Panc1 (cell line): ENCODE results near the gene POGK. TPM values are rescaled to one million over a fixed set of nuclear protein-coding genes. Genes with fewer than 3 reads are reported as not detected.

ENCODE experiments used
- ATAC-seq: fragments of 200-7000 bp; cut with Tn5 transposase; 2 replicates; pipeline ENCODE4 v1.9.1; 2020; ENCODE audit warnings: mild to moderate bottlenecking, moderate library complexity
- BruUV-seq: library from RNA; stranded (reverse); fragments of 400-500 nt; replicated peaks from 2 replicates; lab custom pipeline; 2021; lab: Mats Ljungman, UMichigan
- CTCF ChIA-PET: fragments of 300-600 bp; sonication (Branson Sonifier 250); formaldehyde crosslinking; loops from one replicate; lab custom pipeline; 2022; ENCODE audit warnings: antibody characterized with exemption; lab: Charles Lee
- POLR2A ChIA-PET: fragments of 300-600 bp; sonication (Branson Sonifier 250); formaldehyde crosslinking; loops from one replicate; lab custom pipeline; 2022; ENCODE audit warnings: antibody characterized with exemption; lab: Charles Lee
- DNase-seq: peaks from one replicate; pipeline ENCODE4 v3.0.0-alpha.2; 2010; ENCODE audit warnings: low read depth, low spot score
- H3K27ac ChIP-seq: 2 replicates; pipeline ENCODE4 v1.5.1; 2011; ENCODE audit warnings: mild to moderate bottlenecking, low read length, inconsistent platforms
- H3K27me3 ChIP-seq: fragments of 200-500 bp; sonication (Bioruptor generic); 2 replicates; pipeline ENCODE4 v1.6.0; 2014; ENCODE audit warnings: low read length, inconsistent platforms; ENCODE audit not compliant: control insufficient read depth, insufficient read depth
- H3K36me3 ChIP-seq: fragments of 200-500 bp; sonication (Bioruptor generic); 2 replicates; pipeline ENCODE4 v1.5.1; 2014; ENCODE audit warnings: inconsistent platforms, mild to moderate bottlenecking, low read length, moderate library complexity; ENCODE audit not compliant: control insufficient read depth, insufficient read depth
- H3K4me1 ChIP-seq: 2 replicates; pipeline ENCODE4 v1.5.1; 2011; ENCODE audit warnings: inconsistent platforms, mild to moderate bottlenecking, low read length, moderate library complexity; ENCODE audit not compliant: control insufficient read depth, insufficient read depth
- H3K4me3 ChIP-seq, 2 experiments: 2 replicates each; pipeline ENCODE4 v1.5.1; 2011 to 2012; ENCODE audit warnings: low read depth in 2 of 2, low read length in 2 of 2, mild to moderate bottlenecking in 2 of 2, inconsistent platforms in 1 of 2, moderate library complexity in 1 of 2
- H3K9me3 ChIP-seq: fragments of 200-500 bp; sonication (Bioruptor generic); 2 replicates; pipeline ENCODE4 v1.5.1; 2014; ENCODE audit warnings: low read depth, mild to moderate bottlenecking, inconsistent platforms, low read length, moderate library complexity; ENCODE audit not compliant: control insufficient read depth, insufficient read depth
- POLR2AphosphoS5 ChIP-seq: IDR thresholded peaks from 2 replicates; pipeline ENCODE4 v1.6.1; 2012; ENCODE audit warnings: mild to moderate bottlenecking, low read depth, low read length, moderate library complexity
- SIN3A ChIP-seq: IDR thresholded peaks from 2 replicates; pipeline ENCODE4 v1.6.1; 2012; ENCODE audit warnings: low read depth, mild to moderate bottlenecking, low read length, moderate library complexity, borderline replicate concordance; ENCODE audit not compliant: insufficient read depth
- TCF7L2 ChIP-seq: IDR thresholded peaks from 2 replicates; pipeline ENCODE4 v1.6.1; 2011; ENCODE audit warnings: mild to moderate bottlenecking, low read depth, low read length, inconsistent platforms
- in situ Hi-C: cut with HindIII; loops from 2 replicates; pipeline ENCODE4 v1.10.0; 2016; ENCODE audit warnings: low sequenced_read_pairs, low pct_unique_long_range_greater_than_20kb
- intact Hi-C: fragments of 100-400 bp; cut with micrococcal nuclease; formaldehyde crosslinking; loops from one replicate; pipeline ENCODE4 v1.10.0; 2022; ENCODE audit not compliant: unreplicated experiment
- total RNA-seq: library from RNA; stranded (reverse); gene quantifications from one replicate; pipeline ENCODE4 v1.2.1, GENCODE V29; 2021; ENCODE audit not compliant: unreplicated experiment
- TF ChIP-seq, protein P1 (sequence below), 2 experiments: IDR thresholded peaks; 2 replicates each; pipeline ENCODE4 v1.6.1; 2011 to 2012; ENCODE audit warnings: low read depth in 2 of 2, control low read depth in 1 of 2, low read length in 1 of 2, mild to moderate bottlenecking in 1 of 2, moderate library complexity in 1 of 2; ENCODE audit not compliant: insufficient read depth in 1 of 2
- TF ChIP-seq, protein P2 (sequence below): fragments of 450-650 bp; IDR thresholded peaks from 2 replicates; pipeline ENCODE4 v1.5.1; 2017; ENCODE audit warnings: mild to moderate bottlenecking

The POGK gene
- total RNA-seq, 1 experiment from 2014 or later = 49.5 TPM

DNA sequence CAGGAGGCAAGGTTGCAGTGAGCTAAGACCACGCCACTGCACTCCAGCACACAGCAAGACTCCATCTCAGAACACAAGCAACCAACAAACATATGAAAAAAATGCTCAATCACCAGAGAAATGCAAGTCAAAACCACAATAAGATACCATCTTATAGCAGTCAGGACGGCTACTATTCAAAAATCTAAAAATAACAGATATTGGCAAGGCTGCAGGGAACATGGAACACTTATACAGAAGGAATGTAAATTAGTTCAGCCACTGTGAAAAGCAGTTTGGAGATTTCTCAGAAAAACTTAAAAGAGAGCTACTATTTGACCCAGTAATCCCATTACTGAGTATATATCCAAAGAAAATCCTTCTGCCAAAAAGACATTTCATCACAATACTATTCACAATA lies 27.6 kb upstream of the POGK start:
- no peak overlapping the region for H3K4me3 ChIP-seq
- no peaks in the 10 kb centered on the region for H3K27me3 ChIP-seq
- no peak overlapping the region for H3K27ac ChIP-seq
- no peak for TF ChIP-seq SIN3A
- TF ChIP-seq, protein P1, sequence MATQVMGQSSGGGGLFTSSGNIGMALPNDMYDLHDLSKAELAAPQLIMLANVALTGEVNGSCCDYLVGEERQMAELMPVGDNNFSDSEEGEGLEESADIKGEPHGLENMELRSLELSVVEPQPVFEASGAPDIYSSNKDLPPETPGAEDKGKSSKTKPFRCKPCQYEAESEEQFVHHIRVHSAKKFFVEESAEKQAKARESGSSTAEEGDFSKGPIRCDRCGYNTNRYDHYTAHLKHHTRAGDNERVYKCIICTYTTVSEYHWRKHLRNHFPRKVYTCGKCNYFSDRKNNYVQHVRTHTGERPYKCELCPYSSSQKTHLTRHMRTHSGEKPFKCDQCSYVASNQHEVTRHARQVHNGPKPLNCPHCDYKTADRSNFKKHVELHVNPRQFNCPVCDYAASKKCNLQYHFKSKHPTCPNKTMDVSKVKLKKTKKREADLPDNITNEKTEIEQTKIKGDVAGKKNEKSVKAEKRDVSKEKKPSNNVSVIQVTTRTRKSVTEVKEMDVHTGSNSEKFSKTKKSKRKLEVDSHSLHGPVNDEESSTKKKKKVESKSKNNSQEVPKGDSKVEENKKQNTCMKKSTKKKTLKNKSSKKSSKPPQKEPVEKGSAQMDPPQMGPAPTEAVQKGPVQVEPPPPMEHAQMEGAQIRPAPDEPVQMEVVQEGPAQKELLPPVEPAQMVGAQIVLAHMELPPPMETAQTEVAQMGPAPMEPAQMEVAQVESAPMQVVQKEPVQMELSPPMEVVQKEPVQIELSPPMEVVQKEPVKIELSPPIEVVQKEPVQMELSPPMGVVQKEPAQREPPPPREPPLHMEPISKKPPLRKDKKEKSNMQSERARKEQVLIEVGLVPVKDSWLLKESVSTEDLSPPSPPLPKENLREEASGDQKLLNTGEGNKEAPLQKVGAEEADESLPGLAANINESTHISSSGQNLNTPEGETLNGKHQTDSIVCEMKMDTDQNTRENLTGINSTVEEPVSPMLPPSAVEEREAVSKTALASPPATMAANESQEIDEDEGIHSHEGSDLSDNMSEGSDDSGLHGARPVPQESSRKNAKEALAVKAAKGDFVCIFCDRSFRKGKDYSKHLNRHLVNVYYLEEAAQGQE (IDR thresholded peaks at IDR 0.05; ENCODE audit: insufficient read depth in 1 of 2, low read depth in 2 of 2, low read length in 1 of 2) = no peak
- TF ChIP-seq POLR2AphosphoS5 = no peak
- TF ChIP-seq, protein P2, sequence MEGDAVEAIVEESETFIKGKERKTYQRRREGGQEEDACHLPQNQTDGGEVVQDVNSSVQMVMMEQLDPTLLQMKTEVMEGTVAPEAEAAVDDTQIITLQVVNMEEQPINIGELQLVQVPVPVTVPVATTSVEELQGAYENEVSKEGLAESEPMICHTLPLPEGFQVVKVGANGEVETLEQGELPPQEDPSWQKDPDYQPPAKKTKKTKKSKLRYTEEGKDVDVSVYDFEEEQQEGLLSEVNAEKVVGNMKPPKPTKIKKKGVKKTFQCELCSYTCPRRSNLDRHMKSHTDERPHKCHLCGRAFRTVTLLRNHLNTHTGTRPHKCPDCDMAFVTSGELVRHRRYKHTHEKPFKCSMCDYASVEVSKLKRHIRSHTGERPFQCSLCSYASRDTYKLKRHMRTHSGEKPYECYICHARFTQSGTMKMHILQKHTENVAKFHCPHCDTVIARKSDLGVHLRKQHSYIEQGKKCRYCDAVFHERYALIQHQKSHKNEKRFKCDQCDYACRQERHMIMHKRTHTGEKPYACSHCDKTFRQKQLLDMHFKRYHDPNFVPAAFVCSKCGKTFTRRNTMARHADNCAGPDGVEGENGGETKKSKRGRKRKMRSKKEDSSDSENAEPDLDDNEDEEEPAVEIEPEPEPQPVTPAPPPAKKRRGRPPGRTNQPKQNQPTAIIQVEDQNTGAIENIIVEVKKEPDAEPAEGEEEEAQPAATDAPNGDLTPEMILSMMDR = no peak
- TF ChIP-seq TCF7L2 = no peak
- intact Hi-C loops = no loop called here
- ATAC-seq (no peak), DNase-seq (no peak)
- no peaks in the 10 kb centered on the region for H3K9me3 ChIP-seq
- H3K36me3 ChIP-seq = no peaks in the 10 kb centered on the region
- BruUV-seq = no TSS peak
- POLR2A ChIA-PET = no interaction called here
- CTCF ChIA-PET = no interaction called here
- no peaks in the 10 kb centered on the region for H3K4me1 ChIP-seq
- in situ Hi-C loops = no loop called here

DNA sequence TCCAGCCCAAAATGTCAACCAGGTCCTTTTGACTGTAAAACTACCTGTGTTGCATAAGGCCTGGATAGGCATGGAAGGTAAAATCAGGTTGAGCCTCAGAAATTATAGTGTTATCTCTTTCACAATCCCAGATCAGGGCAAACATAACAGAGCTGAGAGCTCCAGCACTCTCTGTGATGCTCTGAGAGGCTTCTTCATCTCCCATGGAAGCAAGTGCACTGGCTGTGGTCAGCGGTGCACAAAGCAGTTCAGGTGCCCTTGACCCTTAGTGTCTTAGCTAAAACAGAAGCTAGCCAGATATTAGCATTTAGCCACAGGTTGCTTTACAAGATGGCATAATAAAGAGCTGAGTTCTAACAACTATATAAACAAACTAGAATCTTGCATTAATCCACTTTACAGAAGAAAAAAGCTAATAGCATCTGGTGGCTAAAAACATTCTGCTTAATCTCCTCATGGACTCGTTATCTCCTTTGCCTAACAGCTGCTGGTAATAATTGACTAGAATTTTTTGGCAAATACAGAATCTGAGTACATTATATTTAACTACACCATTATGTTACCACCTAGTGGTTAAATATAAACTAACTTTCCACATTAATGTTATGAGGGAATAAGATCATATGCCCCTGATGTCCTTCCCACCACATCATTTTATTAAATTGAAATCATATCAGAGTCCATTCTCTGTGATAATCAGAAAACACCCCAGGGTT lies 25.6 kb upstream of the POGK start:
- intact Hi-C loops (no loop called here), in situ Hi-C loops (no loop called here)
- ChIA-PET POLR2A (interaction anchor here (0.7 kb wide), 2 partner anchors 890 to 1139 kb away, joined by 3 to 4 read pairs; no protein-coding TSS in a partner anchor), CTCF (no interaction called here)
- no peak overlapping the region for H3K27ac ChIP-seq
- no peaks in the 10 kb centered on the region for H3K36me3 ChIP-seq
- TF ChIP-seq SIN3A = no peak
- TF ChIP-seq, protein P1 (IDR thresholded peaks at IDR 0.05; ENCODE audit: insufficient read depth in 1 of 2, low read depth in 2 of 2, low read length in 1 of 2) = no peak
- TF ChIP-seq POLR2AphosphoS5 = no peak
- TF ChIP-seq TCF7L2 = no peak
- TF ChIP-seq, protein P2 = no peak
- H3K9me3 ChIP-seq = no peaks in the 10 kb centered on the region
- ATAC-seq (no peak), DNase-seq (no peak)
- BruUV-seq = no TSS peak
- no peaks in the 10 kb centered on the region for H3K4me1 ChIP-seq
- no peaks in the 10 kb centered on the region for H3K27me3 ChIP-seq
- no peak overlapping the region for H3K4me3 ChIP-seq
